Measurements from ENCODE around the gene OS9.

Gene OS9

DNA sequence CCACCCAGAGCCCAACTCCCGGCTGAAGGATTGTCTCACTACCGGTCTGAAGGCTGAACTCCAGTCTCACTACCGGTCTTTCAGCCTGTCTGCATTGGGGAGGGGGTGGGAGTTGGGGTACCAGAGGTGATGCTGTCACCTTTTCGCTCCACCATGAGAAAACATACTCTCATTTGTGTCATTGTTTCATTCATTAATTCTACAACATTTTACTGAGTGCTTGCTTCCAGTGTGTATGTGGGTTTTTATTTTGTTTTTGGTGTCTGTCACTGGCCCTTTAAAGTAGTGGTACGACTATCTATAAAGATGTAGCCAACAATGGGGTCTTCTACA lies 58.7 kb downstream of the OS9 start:
- no peak overlapping the region for H3K23ac ChIP-seq (ENCODE audit: low read length in 2 of 2)
- peak overlapping the region in 1 of 2 experiments; percentile 89 for H3K4me3 ChIP-seq (ENCODE audit: insufficient read depth in 1 of 2, low read depth in 1 of 2, low read length in 2 of 2)
- peaks cover 22 to 34% of the 10 kb centered on the region in 2 experiments for H3K36me3 ChIP-seq (ENCODE audit: control insufficient read depth in 1 of 2, insufficient read depth in 2 of 2, low read depth in 1 of 2, low read length in 2 of 2)
- H2BK120ac ChIP-seq (ENCODE audit: low read depth, low read length), result peak overlapping the region; percentile 74
- no peak overlapping the region for H2BK5ac ChIP-seq (ENCODE audit: low read depth, low read length, poor library complexity, severe bottlenecking)
- no peak overlapping the region for H4K91ac ChIP-seq (ENCODE audit: low read length)
- H2AK5ac ChIP-seq (ENCODE audit: low read length, severe bottlenecking), result no peak overlapping the region
- no peak for DNase-seq
- H2AFZ ChIP-seq (ENCODE audit: low read depth, low read length), result no peak overlapping the region
- H3K18ac ChIP-seq (ENCODE audit: low read depth in 1 of 2, low read length in 2 of 2), result peak overlapping the region; percentile 50 to 85
- H3K4me1 ChIP-seq (ENCODE audit: control insufficient read depth, insufficient read depth, low read depth, low read length), result peaks cover 21% of the 10 kb centered on the region
- H2BK12ac ChIP-seq (ENCODE audit: low read length in 2 of 2), result no peak overlapping the region
- H3K4ac ChIP-seq (ENCODE audit: low read depth in 1 of 2, low read length in 2 of 2), result no peak overlapping the region
- WGBS, result 14% methylated on average over 3 of the region's 5 CpGs
- peaks cover 9% of the 10 kb centered on the region for H3K79me1 ChIP-seq (replicated peaks; ENCODE audit: low read length, poor library complexity, severe bottlenecking)
- peaks cover 11 to 23% of the 10 kb centered on the region in 2 experiments for H3K27me3 ChIP-seq (ENCODE audit: control insufficient read depth in 1 of 2, insufficient read depth in 1 of 2, low read length in 2 of 2)
- H3K9ac ChIP-seq (ENCODE audit: low read length), result peak overlapping the region; percentile 50
- H4K8ac ChIP-seq (ENCODE audit: low read length), result peak overlapping the region; percentile 56
- H3K14ac ChIP-seq (ENCODE audit: low read length in 2 of 2), result no peak overlapping the region
- peak overlapping the region; percentile 40 for H3K27ac ChIP-seq (ENCODE audit: low read length, poor library complexity, severe bottlenecking)
- no peak overlapping the region for H2BK15ac ChIP-seq (ENCODE audit: low read depth, poor library complexity, severe bottlenecking)
- H3K4me2 ChIP-seq (ENCODE audit: low read length, poor library complexity, severe bottlenecking), result peak overlapping the region; percentile 76
- H3K9me3 ChIP-seq (ENCODE audit: control insufficient read depth, low read length), result no peaks in the 10 kb centered on the region

- Histone ChIP-seq H3K23ac (ENCODE audit: low read length in 2 of 2) (no peak overlapping the region), H2BK12ac (ENCODE audit: low read length in 2 of 2) (no peak overlapping the region), H3K9ac (ENCODE audit: low read length) (no peak overlapping the region), H3K4me3 (ENCODE audit: insufficient read depth in 1 of 2, low read depth in 1 of 2, low read length in 2 of 2) (no peak overlapping the region), H3K9me3 (ENCODE audit: control insufficient read depth, low read length) (no peaks in the 10 kb centered on the region), H3K27me3 (ENCODE audit: control insufficient read depth in 1 of 2, insufficient read depth in 1 of 2, low read length in 2 of 2) (peaks cover 11 to 23% of the 10 kb centered on the region in 2 experiments), H2AFZ (ENCODE audit: low read depth, low read length) (no peak overlapping the region), H4K91ac (ENCODE audit: low read length) (no peak overlapping the region), H3K4ac (ENCODE audit: low read depth in 1 of 2, low read length in 2 of 2) (no peak overlapping the region), H2BK5ac (ENCODE audit: low read depth, low read length, poor library complexity, severe bottlenecking) (no peak overlapping the region), H3K4me2 (ENCODE audit: low read length, poor library complexity, severe bottlenecking) (no peak overlapping the region), H3K18ac (ENCODE audit: low read depth in 1 of 2, low read length in 2 of 2) (no peak overlapping the region), H2BK120ac (ENCODE audit: low read depth, low read length) (no peak overlapping the region), H4K8ac (ENCODE audit: low read length) (no peak overlapping the region), H3K27ac (ENCODE audit: low read length, poor library complexity, severe bottlenecking) (no peak overlapping the region), H2BK15ac (ENCODE audit: low read depth, poor library complexity, severe bottlenecking) (no peak overlapping the region), H3K14ac (ENCODE audit: low read length in 2 of 2) (no peak overlapping the region), H3K79me1 (replicated peaks; ENCODE audit: low read length, poor library complexity, severe bottlenecking) (peaks cover 4% of the 10 kb centered on the region), H2AK5ac (ENCODE audit: low read length, severe bottlenecking) (no peak overlapping the region), H3K4me1 (ENCODE audit: control insufficient read depth, insufficient read depth, low read depth, low read length) (peaks cover 21% of the 10 kb centered on the region), H3K36me3 (ENCODE audit: control insufficient read depth in 1 of 2, insufficient read depth in 2 of 2, low read depth in 1 of 2, low read length in 2 of 2) (peaks cover 21 to 27% of the 10 kb centered on the region in 2 experiments)
- DNase-seq, result no peak
- 22% methylated on average over 1 of the region's 1 CpG for WGBS
Measured at GRCh38 chr12:57753756-57754337, 59.9 kb downstream of the OS9 start.

- Histone ChIP-seq H3K4me2 (ENCODE audit: low read length, poor library complexity, severe bottlenecking) (peak within 1 kb of the TSS; percentile 96), H2BK12ac (ENCODE audit: low read length in 2 of 2) (no peak within 1 kb of the TSS), H3K27ac (ENCODE audit: low read length, poor library complexity, severe bottlenecking) (no peak within 1 kb of the TSS), H3K4ac (ENCODE audit: low read depth in 1 of 2, low read length in 2 of 2) (peak within 1 kb of the TSS in 1 of 2 experiments; percentile 38), H2AK5ac (ENCODE audit: low read length, severe bottlenecking) (no peak within 1 kb of the TSS), H2AFZ (ENCODE audit: low read depth, low read length) (peak within 1 kb of the TSS; percentile 44), H3K4me3 (ENCODE audit: insufficient read depth in 1 of 2, low read depth in 1 of 2, low read length in 2 of 2) (peak within 1 kb of the TSS; percentile 75), H3K18ac (ENCODE audit: low read depth in 1 of 2, low read length in 2 of 2) (peak within 1 kb of the TSS; percentile 35 to 58), H2BK120ac (ENCODE audit: low read depth, low read length) (no peak within 1 kb of the TSS), H3K4me1 (ENCODE audit: control insufficient read depth, insufficient read depth, low read depth, low read length) (peaks cover 21% of the 10 kb centered on the region), H3K27me3 (ENCODE audit: control insufficient read depth in 1 of 2, insufficient read depth in 1 of 2, low read length in 2 of 2) (peaks cover 11 to 23% of the 10 kb centered on the region in 2 experiments), H3K23ac (ENCODE audit: low read length in 2 of 2) (peak within 1 kb of the TSS in 1 of 2 experiments; percentile 70), H3K14ac (ENCODE audit: low read length in 2 of 2) (no peak within 1 kb of the TSS), H4K91ac (ENCODE audit: low read length) (no peak within 1 kb of the TSS), H3K9me3 (ENCODE audit: control insufficient read depth, low read length) (no peaks in the 10 kb centered on the region), H3K79me1 (replicated peaks; ENCODE audit: low read length, poor library complexity, severe bottlenecking) (no peaks in the 10 kb centered on the region), H4K8ac (ENCODE audit: low read length) (no peak within 1 kb of the TSS), H3K9ac (ENCODE audit: low read length) (peak within 1 kb of the TSS; percentile 32), H2BK5ac (ENCODE audit: low read depth, low read length, poor library complexity, severe bottlenecking) (no peak within 1 kb of the TSS), H3K36me3 (ENCODE audit: control insufficient read depth in 1 of 2, insufficient read depth in 2 of 2, low read depth in 1 of 2, low read length in 2 of 2) (peaks cover 14 to 26% of the 10 kb centered on the region in 2 experiments), H2BK15ac (ENCODE audit: low read depth, poor library complexity, severe bottlenecking) (no peak within 1 kb of the TSS)
- DNase-seq, result no peak
- 4% methylated on average over 20 of the region's 41 CpGs for WGBS
Measured at GRCh38 chr12:57754411-57755193, 60.7 kb downstream of the OS9 start, which contains the start of gene MARCHF9. TSS of gene MARCHF9 (plus strand) at chr12:57755103. CDS start at chr12:57755529, 426 bp downstream.

DNA sequence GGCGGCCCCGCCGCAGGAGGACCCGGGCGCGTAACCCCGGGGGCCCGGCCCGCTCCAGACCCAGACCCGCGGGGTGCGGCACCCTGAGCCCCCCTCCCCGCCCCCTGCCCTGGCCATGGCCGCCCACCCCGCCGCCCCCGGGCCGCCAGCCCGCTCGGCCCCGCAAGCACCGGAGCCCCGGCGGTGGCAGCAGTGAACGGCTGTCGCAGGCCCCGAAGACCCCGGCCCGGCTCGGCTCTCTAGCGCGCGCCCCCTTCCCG lies 61.2 kb downstream of the OS9 start:
- Histone ChIP-seq H3K4me1 (ENCODE audit: control insufficient read depth, insufficient read depth, low read depth, low read length) (peaks cover 21% of the 10 kb centered on the region), H4K8ac (ENCODE audit: low read length) (no peak overlapping the region), H3K4me3 (ENCODE audit: insufficient read depth in 1 of 2, low read depth in 1 of 2, low read length in 2 of 2) (peak overlapping the region in 1 of 2 experiments; percentile 75), H2AK5ac (ENCODE audit: low read length, severe bottlenecking) (no peak overlapping the region), H2BK120ac (ENCODE audit: low read depth, low read length) (no peak overlapping the region), H2BK15ac (ENCODE audit: low read depth, poor library complexity, severe bottlenecking) (no peak overlapping the region), H3K36me3 (ENCODE audit: control insufficient read depth in 1 of 2, insufficient read depth in 2 of 2, low read depth in 1 of 2, low read length in 2 of 2) (peaks cover 12 to 23% of the 10 kb centered on the region in 2 experiments), H2AFZ (ENCODE audit: low read depth, low read length) (no peak overlapping the region), H3K23ac (ENCODE audit: low read length in 2 of 2) (no peak overlapping the region), H3K4me2 (ENCODE audit: low read length, poor library complexity, severe bottlenecking) (peak overlapping the region; percentile 96), H2BK5ac (ENCODE audit: low read depth, low read length, poor library complexity, severe bottlenecking) (no peak overlapping the region), H3K27me3 (ENCODE audit: control insufficient read depth in 1 of 2, insufficient read depth in 1 of 2, low read length in 2 of 2) (peaks cover 11 to 23% of the 10 kb centered on the region in 2 experiments), H3K9me3 (ENCODE audit: control insufficient read depth, low read length) (no peaks in the 10 kb centered on the region), H3K79me1 (replicated peaks; ENCODE audit: low read length, poor library complexity, severe bottlenecking) (no peaks in the 10 kb centered on the region), H3K18ac (ENCODE audit: low read depth in 1 of 2, low read length in 2 of 2) (no peak overlapping the region), H3K14ac (ENCODE audit: low read length in 2 of 2) (no peak overlapping the region), H3K9ac (ENCODE audit: low read length) (no peak overlapping the region), H3K4ac (ENCODE audit: low read depth in 1 of 2, low read length in 2 of 2) (no peak overlapping the region), H4K91ac (ENCODE audit: low read length) (no peak overlapping the region), H2BK12ac (ENCODE audit: low read length in 2 of 2) (no peak overlapping the region), H3K27ac (ENCODE audit: low read length, poor library complexity, severe bottlenecking) (no peak overlapping the region)
- DNase-seq, result no peak
- WGBS, result 0% methylated on average over 6 of the region's 34 CpGs
